ENCODE measurements around the gene INPP4B.
"Not testable (repeated sequence)": the region's sequence is repeated elsewhere in the genome, so short reads cannot be mapped to it uniquely, and the experiment has no call there.

INPP4B gene

GRCh38 chr4:142824368-142824767 is 21.7 kb downstream of the INPP4B start:
- no peak for FAIRE-seq

GRCh38 chr4:142823796-142824195 is 22.3 kb downstream of the INPP4B start:
- no peak for FAIRE-seq

GRCh38 chr4:142818476-142818875 is 27.6 kb downstream of the INPP4B start:
- FAIRE-seq, result no peak

GRCh38 chr4:142818031-142818430 is 28.1 kb downstream of the INPP4B start:
- no peak for FAIRE-seq

GRCh38 chr4:142817442-142817841 is 28.7 kb downstream of the INPP4B start:
- no peak for FAIRE-seq

GRCh38 chr4:142815834-142816233 is 30.3 kb downstream of the INPP4B start:
- FAIRE-seq, result no peak

GRCh38 chr4:142813388-142813787 is 32.7 kb downstream of the INPP4B start:
- FAIRE-seq, result no peak

- FAIRE-seq, result no peak
These were observed 34.0 kb downstream of the INPP4B start for GRCh38 chr4:142812091-142812490.

- FAIRE-seq, result no peak
These were observed 35.1 kb downstream of the INPP4B start for GRCh38 chr4:142811034-142811433.

- FAIRE-seq, result no peak
These were observed 36.5 kb downstream of the INPP4B start for GRCh38 chr4:142809559-142809958.

- FAIRE-seq, result not testable (repeated sequence)
These were observed 42.2 kb downstream of the INPP4B start for GRCh38 chr4:142803879-142804278.

GRCh38 chr4:142801966-142802365 is 44.1 kb downstream of the INPP4B start:
- no peak for FAIRE-seq

- FAIRE-seq, result no peak
These were observed 65.0 kb downstream of the INPP4B start for GRCh38 chr4:142781114-142781513.

GRCh38 chr4:142778900-142779299 is 67.2 kb downstream of the INPP4B start:
- no peak for FAIRE-seq

GRCh38 chr4:142778430-142778829 is 67.7 kb downstream of the INPP4B start:
- no peak for FAIRE-seq

GRCh38 chr4:142777045-142777743 is 68.9 kb downstream of the INPP4B start:
- no peak for FAIRE-seq

- FAIRE-seq, result no peak
These were observed 70.1 kb downstream of the INPP4B start for GRCh38 chr4:142776026-142776425.

GRCh38 chr4:142773505-142773904 is 72.6 kb downstream of the INPP4B start:
- no peak for FAIRE-seq

- no peak for FAIRE-seq
These were observed 83.8 kb downstream of the INPP4B start for GRCh38 chr4:142762280-142762679.

- no peak for FAIRE-seq
These were observed 93.8 kb downstream of the INPP4B start for GRCh38 chr4:142752202-142752786.

GRCh38 chr4:142743121-142743825 is 102.8 kb downstream of the INPP4B start:
- no peak for FAIRE-seq

GRCh38 chr4:142741995-142742394 is 104.1 kb downstream of the INPP4B start:
- FAIRE-seq, result no peak

GRCh38 chr4:142728233-142728632 is 117.9 kb downstream of the INPP4B start:
- no peak for FAIRE-seq

GRCh38 chr4:142727149-142727548 is 119.0 kb downstream of the INPP4B start:
- no peak for FAIRE-seq

All from TTC549 (cell line).